Measurements from ENCODE around the gene TIMM13. TPM values are rescaled to one million over a fixed set of nuclear protein-coding genes. Genes with fewer than 3 reads are reported as not detected.
A peak's percentile ranks its signal among the peaks of the same experiment; 100 is the strongest.

The TIMM13 gene
- total RNA-seq, 1 donor from 2014 or later: 70.1 TPM

GRCh38 chr19:2387367-2388288 lies 39.8 kb downstream of the TIMM13 start:
- no peak for DNase-seq (ENCODE audit: low read depth)
- no peaks in the 10 kb centered on the region for H3K36me3 ChIP-seq (ENCODE audit: control insufficient read depth, insufficient read depth, low read length)
- no peak for TF ChIP-seq CTCF (IDR thresholded peaks at IDR 0.05; ENCODE audit: insufficient read depth, low read length, poor library complexity, severe bottlenecking)
- peaks cover 2% of the 10 kb centered on the region for H3K27me3 ChIP-seq (ENCODE audit: control insufficient read depth, insufficient read depth, low read length)
- H3K4me3 ChIP-seq (ENCODE audit: low read depth, low read length): no peak overlapping the region

- no peak overlapping the region for H3K4me3 ChIP-seq (ENCODE audit: low read depth, low read length)
- peaks cover 2% of the 10 kb centered on the region for H3K27me3 ChIP-seq (ENCODE audit: control insufficient read depth, insufficient read depth, low read length)
- DNase-seq (ENCODE audit: low read depth): peak; percentile 87
- no peaks in the 10 kb centered on the region for H3K36me3 ChIP-seq (ENCODE audit: control insufficient read depth, insufficient read depth, low read length)
- TF ChIP-seq CTCF (IDR thresholded peaks at IDR 0.05; ENCODE audit: insufficient read depth, low read length, poor library complexity, severe bottlenecking): no peak
These were observed 42.2 kb downstream of the TIMM13 start for GRCh38 chr19:2385053-2385721.

- TF ChIP-seq CTCF (IDR thresholded peaks at IDR 0.05; ENCODE audit: insufficient read depth, low read length, poor library complexity, severe bottlenecking): no peak
- DNase-seq (ENCODE audit: low read depth): no peak
These were observed 44.7 kb downstream of the TIMM13 start for GRCh38 chr19:2382530-2383222.

GRCh38 chr19:2381148-2381820 lies 46.1 kb downstream of the TIMM13 start:
- DNase-seq (ENCODE audit: low read depth): no peak
- Histone ChIP-seq H3K27me3 (ENCODE audit: control insufficient read depth, insufficient read depth, low read length) (peaks cover 3% of the 10 kb centered on the region), H3K36me3 (ENCODE audit: control insufficient read depth, insufficient read depth, low read length) (no peaks in the 10 kb centered on the region), H3K4me3 (ENCODE audit: low read depth, low read length) (no peak overlapping the region)
- TF ChIP-seq CTCF (IDR thresholded peaks at IDR 0.05; ENCODE audit: insufficient read depth, low read length, poor library complexity, severe bottlenecking): no peak

More at GRCh38 chr19:2382530-2383222, 44.7 kb downstream of the TIMM13 start:
- Histone ChIP-seq H3K36me3 (ENCODE audit: control insufficient read depth, insufficient read depth, low read length) (no peaks in the 10 kb centered on the region), H3K27me3 (ENCODE audit: control insufficient read depth, insufficient read depth, low read length) (peaks cover under 1% of the 10 kb centered on the region), H3K4me3 (ENCODE audit: low read depth, low read length) (no peak overlapping the region)

- Histone ChIP-seq H3K4me3 (ENCODE audit: low read depth, low read length) (no peak overlapping the region), H3K27me3 (ENCODE audit: control insufficient read depth, insufficient read depth, low read length) (peaks cover 7% of the 10 kb centered on the region), H3K36me3 (ENCODE audit: control insufficient read depth, insufficient read depth, low read length) (no peaks in the 10 kb centered on the region)
- no peak for DNase-seq (ENCODE audit: low read depth)
- TF ChIP-seq CTCF (IDR thresholded peaks at IDR 0.05; ENCODE audit: insufficient read depth, low read length, poor library complexity, severe bottlenecking): no peak
These were observed 46.8 kb downstream of the TIMM13 start for GRCh38 chr19:2380567-2380966.

Measured in kidney epithelial cell (primary cell).